ENCODE measurements around the gene SLC9A9.

SLC9A9 gene

DNA sequence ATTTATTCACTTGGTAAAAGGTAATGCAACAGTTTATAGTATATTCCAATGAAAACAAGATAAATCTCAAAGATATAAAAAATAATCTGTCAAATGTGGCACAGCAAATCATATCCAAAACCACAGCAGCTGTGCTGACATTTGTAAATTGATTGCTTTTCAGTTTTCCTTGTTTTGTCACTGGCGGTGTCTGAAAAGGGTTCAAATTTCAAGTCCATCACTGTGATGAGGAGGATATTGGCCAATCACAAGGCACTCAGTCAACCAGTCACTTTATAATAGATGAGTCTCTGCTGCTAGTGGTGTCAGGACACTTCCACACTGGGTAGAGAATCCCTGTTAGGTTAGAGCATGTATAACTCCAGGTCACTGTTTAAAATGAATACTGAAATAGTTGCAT, 154.8 kb downstream of the SLC9A9 start:
- no peak for DNase-seq (ENCODE audit: low read depth)

DNA sequence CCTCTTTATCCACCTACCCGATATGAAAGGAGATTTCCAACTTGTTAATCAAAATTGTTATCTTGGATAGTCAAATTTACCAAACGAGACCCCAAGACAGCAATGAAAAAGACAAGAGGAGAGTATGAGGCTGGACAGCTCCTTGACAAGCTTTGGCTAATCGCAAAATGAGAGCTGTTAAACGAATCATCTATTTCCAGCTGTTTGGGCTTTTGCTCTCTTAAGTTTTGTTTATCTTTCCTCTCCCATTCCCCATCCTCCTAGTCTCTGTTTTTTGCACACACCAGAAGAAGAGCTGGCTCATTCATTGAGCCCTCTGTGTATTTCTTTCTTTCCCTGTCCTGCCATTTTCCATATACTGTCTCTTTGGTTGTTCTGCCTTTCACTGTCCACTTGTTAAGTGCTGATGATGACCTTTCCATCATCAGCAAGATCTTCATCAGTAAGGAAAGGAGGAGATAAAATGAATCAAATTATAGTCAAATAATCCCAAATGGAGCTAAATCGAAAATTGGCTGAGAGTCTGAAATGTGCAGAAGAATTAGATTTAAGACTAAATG, 161.6 kb downstream of the SLC9A9 start:
- no peak for DNase-seq (ENCODE audit: low read depth)

DNA sequence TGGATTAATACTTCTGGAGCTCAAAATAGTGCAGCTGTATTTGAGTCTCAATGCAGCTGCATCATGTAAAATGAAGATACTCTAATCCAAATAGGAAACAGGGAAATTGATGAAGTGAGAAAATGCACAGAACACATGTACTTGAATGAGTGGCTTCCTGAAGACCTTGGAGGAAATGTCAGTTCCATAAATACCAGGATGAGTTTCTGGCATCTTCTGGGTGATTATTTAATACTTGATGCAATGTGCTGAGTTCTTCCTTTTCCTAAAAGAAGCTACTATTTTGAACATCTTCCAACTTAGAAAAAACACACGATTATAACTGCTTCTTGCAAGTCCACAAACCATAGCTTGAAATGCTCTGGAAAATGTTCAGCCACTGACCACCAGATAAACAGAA, 162.8 kb downstream of the SLC9A9 start:
- no peak for DNase-seq (ENCODE audit: low read depth)

DNA sequence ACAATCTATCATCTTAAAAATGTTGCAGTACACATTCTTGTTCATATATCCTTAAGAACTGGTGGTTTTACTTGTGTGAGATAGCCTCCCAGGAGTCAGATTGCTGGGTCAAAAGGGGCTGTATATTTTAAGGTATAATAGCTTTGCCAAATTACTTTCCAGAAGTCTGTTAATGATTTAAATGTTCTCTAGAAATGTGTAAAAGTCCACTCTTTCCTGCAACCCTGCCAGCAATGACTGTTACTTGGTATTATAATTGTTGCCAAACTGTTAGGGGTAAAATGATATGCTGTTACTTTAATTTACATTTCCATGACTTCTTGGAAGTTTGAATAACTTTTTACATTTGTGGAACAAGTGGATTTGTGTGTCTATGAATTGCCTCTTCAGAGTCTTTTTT, 170.8 kb downstream of the SLC9A9 start:
- DNase-seq (ENCODE audit: low read depth): no peak

DNA sequence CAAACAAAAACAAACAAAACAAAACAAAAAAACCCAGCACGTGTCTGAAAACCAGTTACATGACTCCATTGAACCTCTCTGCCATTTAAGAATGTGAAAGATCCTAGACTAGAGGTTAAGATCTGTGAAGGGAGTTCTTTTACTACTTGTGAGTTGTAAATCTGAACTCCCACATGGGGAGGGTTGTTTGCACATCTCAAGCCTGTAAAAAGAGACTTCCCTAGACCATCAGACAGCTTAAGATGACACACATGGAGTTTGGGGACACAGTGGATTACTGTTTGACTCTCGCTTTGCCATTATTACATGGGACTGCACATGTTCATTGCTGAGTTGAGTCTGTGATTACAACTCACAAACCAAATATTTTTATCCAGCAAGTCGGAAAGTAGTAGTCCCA, 171.5 kb downstream of the SLC9A9 start:
- no peak for DNase-seq (ENCODE audit: low read depth)

DNA sequence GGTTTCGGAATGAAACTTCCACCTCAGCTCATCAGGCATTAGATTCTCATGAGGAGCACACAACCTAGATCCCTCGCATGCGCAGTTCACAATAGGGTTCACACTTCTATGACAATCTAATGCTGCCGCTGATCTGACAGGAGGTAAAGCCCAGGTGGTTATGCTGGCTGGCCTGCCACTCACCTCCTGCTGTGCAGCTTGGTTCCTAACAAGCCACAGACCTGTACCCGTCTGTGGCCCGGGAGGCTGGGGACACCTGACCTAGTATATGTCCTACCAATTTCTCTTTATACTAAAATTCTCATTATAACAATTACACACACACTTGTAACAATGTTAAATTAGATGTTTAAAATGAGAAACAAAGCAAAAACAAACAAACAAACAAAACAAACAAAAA, 172.2 kb downstream of the SLC9A9 start:
- DNase-seq (ENCODE audit: low read depth): no peak

DNA sequence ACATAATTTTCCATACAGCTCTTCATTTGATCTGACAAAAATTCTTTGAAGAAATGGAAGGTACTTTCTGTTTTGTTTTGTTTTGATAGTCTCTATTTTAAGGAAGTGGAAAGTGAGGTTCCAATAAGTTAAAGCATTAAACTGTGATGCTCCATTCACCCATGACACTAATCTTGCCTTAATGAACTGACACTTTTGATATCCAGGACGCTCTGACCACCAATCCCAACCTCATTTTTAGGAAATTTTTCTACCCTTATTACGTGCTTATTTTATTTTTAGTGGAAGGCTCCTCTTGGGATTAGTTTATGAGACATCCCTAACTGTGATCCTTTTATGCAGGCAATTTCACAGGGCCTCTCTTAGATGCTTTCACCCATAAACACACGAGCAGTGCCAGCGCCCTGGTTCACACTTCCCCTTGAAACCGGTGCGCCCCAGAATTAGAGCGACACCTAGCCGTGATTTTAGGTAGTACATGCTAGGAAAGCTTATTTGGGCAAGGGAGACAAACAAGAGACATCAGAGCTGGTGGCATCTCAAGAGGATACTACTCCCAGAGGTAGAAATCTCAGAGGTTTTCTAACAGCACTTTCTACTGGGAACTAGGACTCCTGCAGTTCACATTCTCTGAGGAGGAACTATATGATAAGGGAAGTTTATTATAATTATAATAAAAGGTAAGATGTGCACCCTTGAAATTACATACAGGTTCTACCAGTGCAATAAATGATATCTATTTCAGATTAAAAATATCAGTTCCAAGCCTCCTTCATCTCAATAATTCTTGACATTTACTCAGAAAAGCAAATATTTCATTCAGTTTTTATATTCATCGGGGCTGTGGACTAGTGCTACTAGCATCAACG, 173.9 kb downstream of the SLC9A9 start:
- peak; percentile 66 for DNase-seq (ENCODE audit: low read depth)

DNA sequence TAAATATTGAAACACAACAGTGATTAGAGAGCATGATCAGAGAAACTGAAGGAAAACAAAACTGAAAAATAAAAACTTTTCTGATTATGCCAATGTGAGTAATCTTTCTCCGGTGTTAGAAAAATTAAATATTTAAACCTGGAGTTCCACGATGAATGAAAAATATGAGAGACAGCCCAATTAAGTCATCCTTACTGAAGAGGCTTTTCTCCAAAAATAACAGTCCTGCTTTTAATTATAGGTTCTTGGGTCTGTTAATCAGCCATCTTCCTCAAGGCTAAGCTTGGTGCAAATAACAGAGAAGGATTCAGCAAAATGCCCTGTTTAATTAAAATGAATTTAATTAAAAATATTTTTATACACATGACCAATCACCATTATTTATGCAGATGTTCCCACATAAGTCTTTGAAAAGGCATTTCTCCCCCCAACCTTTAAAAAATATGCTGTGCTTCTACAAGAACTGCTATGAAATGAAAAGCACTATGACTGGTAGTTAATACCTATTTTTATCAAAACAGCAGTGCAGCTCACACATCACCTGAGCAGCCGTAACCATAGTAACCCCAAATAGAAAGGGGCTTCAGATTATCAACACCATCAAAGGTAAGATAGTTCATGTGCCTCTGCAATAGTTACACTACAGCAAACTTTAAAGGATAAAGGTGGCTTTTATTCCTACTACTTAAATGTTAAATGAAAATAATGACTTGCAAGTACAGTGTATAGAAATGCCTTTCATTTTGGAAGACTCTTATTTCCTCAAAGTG, 175.7 kb downstream of the SLC9A9 start:
- no peak for DNase-seq (ENCODE audit: low read depth)

DNA sequence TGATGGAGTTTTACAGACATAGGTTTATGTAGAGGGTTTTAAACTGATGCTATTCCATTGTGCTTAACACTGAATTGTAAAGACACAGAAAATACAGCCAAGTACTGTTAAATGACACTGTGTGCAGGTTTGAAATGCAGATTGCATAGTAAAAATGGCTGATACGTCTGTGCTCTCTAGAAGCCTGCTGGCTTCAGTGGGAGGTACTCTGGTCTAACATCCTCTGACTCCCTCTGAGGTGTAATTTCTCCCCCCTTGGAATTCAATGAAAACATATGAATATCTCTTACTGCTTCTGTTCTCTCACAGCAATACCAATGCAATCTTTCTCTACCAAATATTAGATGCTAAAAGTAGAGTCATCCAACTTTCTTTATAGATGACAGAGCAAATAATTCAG, 176.6 kb downstream of the SLC9A9 start:
- no peak for DNase-seq (ENCODE audit: low read depth)

DNA sequence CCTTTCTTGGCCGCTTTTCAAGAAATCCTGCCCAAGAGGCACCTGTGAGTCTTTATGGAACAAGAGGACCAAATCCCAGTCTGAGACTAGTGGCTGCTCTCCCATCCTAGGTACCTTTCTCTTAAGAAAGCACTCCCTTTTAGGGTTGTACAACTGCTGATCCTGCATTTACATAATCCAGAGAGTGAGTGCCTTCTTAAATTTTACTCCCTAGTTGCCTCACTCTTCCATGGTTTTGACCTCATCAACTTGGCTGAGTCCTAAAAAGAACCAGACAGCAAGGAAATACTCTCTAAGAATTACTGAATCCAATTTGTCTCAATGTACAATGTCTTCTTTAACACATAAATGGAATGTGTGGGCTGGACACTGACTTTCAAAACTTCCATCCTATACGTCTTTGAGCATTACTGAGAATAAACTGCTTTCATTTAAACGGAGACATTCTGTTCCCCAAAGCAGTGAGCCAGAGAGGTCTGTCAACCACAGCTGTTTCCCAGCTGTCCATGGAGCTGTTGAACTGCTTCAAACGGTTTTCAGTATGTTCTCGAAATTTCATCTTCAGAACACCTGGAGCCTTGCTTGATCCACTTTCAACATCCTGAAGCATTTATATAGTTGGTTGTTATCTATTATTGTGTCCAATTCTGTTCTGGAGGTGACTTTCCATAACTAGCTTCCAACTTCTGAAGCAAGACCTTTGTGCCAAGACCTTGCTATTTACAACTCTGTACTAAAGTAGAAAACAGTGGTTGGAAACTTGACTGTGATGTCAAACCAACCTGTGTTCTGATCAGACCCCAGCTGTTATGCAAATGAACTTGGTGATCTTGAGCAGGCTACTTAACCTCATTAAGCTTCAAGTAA, 179.1 kb downstream of the SLC9A9 start:
- DNase-seq (ENCODE audit: low read depth): no peak

DNA sequence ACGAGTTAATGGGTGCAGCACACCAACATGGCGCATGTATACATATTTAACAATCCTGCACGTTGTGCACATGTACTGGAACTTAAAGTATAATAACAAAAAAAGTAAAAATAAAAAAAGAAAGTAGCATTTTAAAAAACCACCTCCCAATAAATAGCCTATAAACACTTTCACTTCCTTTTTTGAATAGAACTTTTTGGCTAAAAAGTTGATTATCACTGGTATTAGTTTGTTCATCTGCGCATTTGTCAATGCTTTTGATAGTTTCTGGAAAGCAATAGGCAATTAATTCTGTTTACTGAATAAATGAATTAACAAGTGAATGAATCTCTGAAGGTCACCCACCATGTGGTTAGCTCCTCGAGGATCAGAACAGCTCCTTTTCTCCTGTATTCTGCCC, 179.9 kb downstream of the SLC9A9 start:
- DNase-seq (ENCODE audit: low read depth): no peak

DNA sequence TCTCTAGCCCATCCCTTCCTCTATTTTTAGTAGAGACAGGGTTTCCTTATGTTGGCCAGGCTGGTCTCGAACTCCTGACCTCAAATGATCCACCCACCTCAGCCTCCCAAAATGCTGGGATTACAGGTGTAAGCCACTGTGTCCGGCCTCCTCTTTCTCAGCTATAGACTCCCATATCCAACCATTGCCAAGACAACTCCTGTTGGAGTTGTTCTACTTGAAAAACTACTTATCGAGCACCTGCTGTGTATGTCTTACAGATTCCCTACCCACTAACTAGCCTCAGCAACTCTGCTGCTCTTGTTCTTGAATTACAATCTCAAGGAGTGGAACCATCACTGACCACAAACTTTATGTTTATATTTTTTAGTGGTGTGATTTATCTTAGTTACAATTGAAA, 186.6 kb downstream of the SLC9A9 start:
- no peak for DNase-seq (ENCODE audit: low read depth)

DNA sequence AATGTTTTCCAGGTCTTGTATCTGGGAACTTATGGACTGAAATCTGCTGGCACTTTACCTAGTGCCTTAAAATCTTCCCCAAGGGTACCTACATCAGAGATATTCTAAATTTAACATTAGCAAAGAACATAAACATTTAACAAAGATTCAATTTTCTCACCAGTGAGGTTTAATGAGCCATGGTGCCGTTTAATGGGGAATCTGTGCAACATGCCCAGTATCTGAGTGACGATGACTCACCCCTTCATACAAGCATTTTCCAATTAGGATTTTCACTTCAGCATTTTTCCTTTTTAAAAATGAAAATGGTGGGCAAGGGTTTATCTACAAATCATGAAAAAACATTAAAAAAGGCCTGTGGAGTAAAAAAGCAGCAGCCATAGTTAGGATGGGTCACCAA, 189.4 kb downstream of the SLC9A9 start:
- no peak for DNase-seq (ENCODE audit: low read depth)

DNA sequence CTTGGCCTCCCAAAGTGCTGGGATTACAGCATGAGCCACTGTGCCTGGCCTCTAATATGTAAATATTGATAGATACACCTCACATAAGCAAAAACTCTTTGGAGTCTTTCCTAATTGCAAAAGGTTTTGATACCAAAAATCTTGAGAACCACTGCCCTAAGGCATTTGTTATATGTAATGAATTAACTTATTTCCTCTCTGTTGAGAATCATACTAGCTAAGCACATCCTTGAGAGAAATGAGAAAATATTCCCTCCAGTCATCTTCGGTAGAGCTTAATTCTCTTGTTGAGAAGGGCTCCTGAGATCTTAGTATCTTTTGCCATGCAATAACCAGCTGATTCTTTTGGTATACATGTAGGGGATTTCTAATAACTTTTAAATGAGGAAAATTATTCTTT, 190.2 kb downstream of the SLC9A9 start:
- DNase-seq (ENCODE audit: low read depth): no peak

DNA sequence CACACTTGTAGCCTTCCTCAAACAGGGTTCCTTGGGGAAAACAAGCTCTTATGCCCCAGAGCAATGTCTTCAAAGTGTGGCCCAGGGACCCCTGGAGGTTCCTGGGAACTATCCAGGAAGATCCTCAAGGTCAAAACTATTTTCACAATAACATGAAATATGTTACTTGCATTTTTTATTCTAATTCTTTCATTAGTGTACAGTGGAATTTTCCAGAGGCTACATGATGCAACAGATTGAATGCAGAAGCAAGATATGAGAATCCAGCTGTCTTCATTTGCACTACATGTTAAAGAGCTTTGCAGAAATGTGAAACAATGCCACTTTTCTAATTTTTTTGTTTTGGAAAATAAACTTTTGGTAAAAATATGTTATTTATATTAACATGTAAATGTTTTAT, 190.9 kb downstream of the SLC9A9 start:
- no peak for DNase-seq (ENCODE audit: low read depth)

DNA sequence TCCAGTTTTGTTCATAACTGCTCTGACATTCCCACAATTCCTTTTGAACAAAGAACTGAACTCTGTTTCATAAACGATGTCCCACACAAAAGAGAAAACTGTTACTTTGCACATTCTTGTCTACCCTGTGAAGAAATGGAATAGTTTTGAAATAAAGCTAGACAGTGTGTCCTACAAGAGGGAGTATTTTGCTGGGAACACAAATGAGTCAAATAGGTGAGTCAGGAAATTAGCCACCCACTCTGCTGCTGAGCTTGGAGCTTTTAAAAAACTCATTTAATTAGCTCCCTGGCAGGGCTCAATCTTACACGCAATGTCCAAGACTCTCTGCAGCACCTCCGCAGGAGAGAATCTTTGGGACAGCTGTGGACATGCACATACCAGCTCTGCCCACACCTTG, 193.4 kb downstream of the SLC9A9 start:
- DNase-seq (ENCODE audit: low read depth): no peak

DNA sequence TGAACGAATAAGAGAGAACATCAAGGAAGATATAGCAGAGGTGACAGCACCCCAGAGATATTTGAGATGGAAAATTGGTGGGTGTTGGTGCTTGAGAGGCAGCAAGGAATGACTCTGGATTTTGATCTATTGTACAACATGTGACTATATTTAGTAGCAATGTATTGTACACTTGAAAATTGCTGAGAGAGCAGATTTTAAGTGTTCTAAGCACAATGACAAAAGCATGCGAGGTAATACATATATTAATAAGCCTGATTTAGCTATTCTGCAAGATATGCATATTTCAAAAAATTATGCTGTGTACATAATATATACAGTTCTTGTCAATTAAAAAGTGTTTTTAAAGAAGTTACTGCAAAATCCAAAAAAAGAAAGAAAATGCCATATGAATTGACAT, 194.3 kb downstream of the SLC9A9 start:
- no peak for DNase-seq (ENCODE audit: low read depth)

DNA sequence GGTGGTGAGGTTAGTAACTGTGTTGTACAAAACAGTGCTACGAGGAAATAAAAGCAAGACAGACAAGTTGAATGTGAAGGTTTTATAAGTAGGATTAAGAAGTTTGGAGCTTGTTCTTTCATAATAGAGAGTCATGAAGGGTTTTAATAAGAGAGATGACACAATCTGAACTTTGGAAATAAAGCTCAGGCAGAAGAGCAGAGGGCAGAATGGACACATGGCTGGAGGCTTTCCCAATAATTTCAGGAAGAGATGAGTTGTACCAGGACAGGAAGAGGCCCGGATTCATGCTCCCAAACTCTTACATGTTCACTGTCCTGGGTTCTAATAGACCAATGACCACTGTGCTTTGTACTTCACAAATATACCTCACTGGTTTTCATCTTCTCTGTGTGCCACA, 194.8 kb downstream of the SLC9A9 start:
- DNase-seq (ENCODE audit: low read depth): no peak

DNA sequence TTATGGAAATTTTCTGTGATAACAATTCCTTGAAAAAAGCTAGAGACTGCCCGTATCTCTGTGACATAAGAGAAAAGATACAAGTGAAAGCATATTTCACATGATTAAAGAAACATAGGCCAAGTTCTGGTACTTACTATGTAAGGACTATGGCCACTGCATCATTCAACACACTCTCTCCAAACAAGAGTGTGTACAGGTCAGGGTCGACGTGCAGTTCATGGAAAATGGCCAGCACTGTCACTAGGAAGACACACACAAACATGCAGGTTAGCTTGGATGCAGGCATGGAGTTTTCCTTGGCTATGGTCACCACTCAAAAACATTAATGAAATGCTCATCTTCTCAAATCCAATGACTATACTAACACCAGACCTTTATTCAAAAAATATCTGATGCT, 196.2 kb downstream of the SLC9A9 start:
- DNase-seq (ENCODE audit: low read depth): no peak

DNA sequence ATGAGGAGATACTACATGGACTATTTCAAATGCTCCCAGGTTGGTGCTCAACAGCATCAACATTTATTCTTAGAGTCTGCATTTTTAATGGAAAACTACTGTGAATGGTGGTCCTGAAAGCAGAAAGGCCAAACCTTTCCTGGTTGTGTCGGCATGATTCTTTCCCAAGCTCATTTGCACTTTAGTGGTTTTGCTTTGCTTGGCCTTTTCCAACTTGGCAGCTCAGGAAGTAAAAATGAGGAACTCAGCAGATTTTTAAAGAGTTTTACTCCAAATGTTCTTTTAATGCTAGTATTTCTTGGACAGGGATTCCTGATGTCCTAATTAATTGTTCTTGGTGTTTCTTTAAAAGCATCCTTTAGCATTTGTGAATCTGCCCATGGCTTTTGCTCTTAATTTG, 197.4 kb downstream of the SLC9A9 start:
- no peak for DNase-seq (ENCODE audit: low read depth)

DNA sequence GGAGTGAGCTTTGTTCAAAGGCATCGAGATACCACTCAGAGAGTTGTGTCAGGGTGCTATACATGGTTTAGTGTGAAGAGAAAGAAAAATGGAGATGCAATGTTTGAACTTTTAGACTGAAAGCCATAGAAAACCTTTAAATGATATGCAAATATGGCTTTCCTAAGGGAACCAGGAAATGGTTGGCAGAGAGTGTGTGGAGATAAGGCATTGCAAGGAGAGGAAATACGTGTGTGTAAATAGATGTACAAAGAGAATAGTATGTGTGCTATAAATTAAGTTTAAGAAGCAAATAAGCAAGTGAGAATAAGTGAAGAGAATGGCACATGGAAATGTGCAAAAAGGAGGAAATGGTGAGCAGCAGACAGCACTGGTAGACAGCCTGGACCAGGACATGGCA, 198.1 kb downstream of the SLC9A9 start:
- DNase-seq (ENCODE audit: low read depth): no peak

DNA sequence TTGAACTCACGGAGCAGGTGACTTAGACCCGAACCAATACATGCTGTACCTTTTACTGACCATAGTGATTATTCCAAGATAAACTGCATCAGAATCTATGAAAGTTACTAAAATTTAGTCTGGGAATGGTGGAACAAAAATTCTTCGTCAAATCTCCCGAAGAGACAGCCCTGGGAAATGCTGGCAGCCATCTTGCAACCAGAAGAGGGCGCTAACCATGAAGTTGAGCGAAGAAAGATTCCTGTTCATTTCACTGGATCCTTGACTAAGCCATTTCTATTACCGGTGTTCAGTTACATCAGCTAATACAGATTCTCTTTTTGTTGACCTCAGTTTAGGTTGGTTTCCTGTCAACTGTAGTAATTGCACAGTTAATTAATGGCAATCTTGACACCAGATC, 199.6 kb downstream of the SLC9A9 start:
- no peak for DNase-seq (ENCODE audit: low read depth)
